Fibroblast of lung (primary cell): Measurements from ENCODE around the gene OSGIN1.

Experiments
- EZH2 ChIP-seq: IDR thresholded peaks from 2 replicates; pipeline ENCODE4 v1.5.1; 2012; ENCODE audit warnings: low read length, control low read depth, mild to moderate bottlenecking; ENCODE audit errors: missing control alignments
- TF ChIP-seq, protein P1 (sequence below), 2 donors: IDR thresholded peaks in 1 of 2; conservative IDR thresholded peaks in 1 of 2; 1 replicate in 1 of 2; 2 replicates in 1 of 2; pipeline ENCODE4 v1.5.1; 2011 to 2012; ENCODE audit warnings: low read length in 2 of 2, control low read depth in 1 of 2, inconsistent platforms in 1 of 2, low read depth in 1 of 2, mild to moderate bottlenecking in 1 of 2

DNA sequence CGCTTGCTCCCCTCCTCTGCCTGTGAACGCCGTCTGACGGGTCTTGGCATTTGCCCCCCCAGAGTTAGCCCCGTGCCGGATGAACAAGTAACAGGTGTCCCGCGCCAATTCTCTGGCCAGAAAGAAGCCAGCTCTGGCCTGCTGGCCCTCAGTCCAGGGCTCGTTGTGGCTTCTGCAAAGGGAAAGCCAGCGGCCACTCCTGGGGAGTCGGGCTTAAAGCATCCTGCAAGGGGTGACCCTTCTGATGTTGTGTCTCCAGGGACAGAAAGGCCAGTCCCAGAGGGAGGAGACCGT is 18.4 kb upstream of the OSGIN1 start:
- TF ChIP-seq, protein P1, sequence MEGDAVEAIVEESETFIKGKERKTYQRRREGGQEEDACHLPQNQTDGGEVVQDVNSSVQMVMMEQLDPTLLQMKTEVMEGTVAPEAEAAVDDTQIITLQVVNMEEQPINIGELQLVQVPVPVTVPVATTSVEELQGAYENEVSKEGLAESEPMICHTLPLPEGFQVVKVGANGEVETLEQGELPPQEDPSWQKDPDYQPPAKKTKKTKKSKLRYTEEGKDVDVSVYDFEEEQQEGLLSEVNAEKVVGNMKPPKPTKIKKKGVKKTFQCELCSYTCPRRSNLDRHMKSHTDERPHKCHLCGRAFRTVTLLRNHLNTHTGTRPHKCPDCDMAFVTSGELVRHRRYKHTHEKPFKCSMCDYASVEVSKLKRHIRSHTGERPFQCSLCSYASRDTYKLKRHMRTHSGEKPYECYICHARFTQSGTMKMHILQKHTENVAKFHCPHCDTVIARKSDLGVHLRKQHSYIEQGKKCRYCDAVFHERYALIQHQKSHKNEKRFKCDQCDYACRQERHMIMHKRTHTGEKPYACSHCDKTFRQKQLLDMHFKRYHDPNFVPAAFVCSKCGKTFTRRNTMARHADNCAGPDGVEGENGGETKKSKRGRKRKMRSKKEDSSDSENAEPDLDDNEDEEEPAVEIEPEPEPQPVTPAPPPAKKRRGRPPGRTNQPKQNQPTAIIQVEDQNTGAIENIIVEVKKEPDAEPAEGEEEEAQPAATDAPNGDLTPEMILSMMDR (conservative IDR thresholded peaks at IDR 0.05 in 1 of 2, IDR thresholded peaks at IDR 0.05 in 1 of 2; ENCODE audit: low read depth in 1 of 2, low read length in 2 of 2) = no peak
- TF ChIP-seq EZH2 = no peak
